HCT116 (cell line): ENCODE results near the gene MRTFB. TPM values are rescaled to one million over a fixed set of nuclear protein-coding genes. Genes with fewer than 3 reads are reported as not detected.

Experiments
- ATAC-seq: fragments of 200-7000 bp; cut with Tn5 transposase; 2 replicates; pipeline ENCODE4 v1.9.1; 2020; ENCODE audit warnings: mild to moderate bottlenecking, moderate library complexity
- BruUV-seq: library from RNA; stranded (reverse); fragments of 400-500 nt; replicated peaks from 2 replicates; lab custom pipeline; 2021; lab: Mats Ljungman, UMichigan
- CTCF ChIA-PET: fragments of 300-600 bp; sonication (Branson Sonifier 250); formaldehyde crosslinking; loops from one replicate; lab custom pipeline; 2021; ENCODE audit warnings: antibody characterized with exemption; lab: Charles Lee
- POLR2A ChIA-PET: fragments of 300-600, 350-600 bp; sonication (Branson Sonifier 250); formaldehyde crosslinking; loops from one replicate; lab custom pipeline; 2021; ENCODE audit warnings: antibody characterized with exemption; lab: Charles Lee
- RAD21 ChIA-PET, 2 experiments: fragments of 300-600 bp; sonication (Branson Sonifier 250); formaldehyde crosslinking; loops; one replicate each; lab custom pipeline; 2023; ENCODE audit warnings: low total read pairs in 2 of 2; ENCODE audit not compliant: uncharacterized antibody in 2 of 2, unreplicated experiment in 2 of 2, low non-redundant PET in 1 of 2; lab: Charles Lee
- DNase-seq: peaks from one replicate; pipeline ENCODE4 v3.0.0-alpha.2; 2010; ENCODE audit warnings: low read depth, low spot score
- H2AFZ ChIP-seq: fragments of 200-600 bp; shearing (Covaris generic), sonication (generic); 2 replicates; pipeline ENCODE4 v1.6.1; 2017; ENCODE audit warnings: low read depth, mixed run types, mixed read lengths, antibody characterized with exemption, low read length; ENCODE audit not compliant: poor library complexity, severe bottlenecking
- H3K27ac ChIP-seq: 2 replicates; pipeline ENCODE4 v1.5.1; 2012; ENCODE audit warnings: low read depth, low read length
- H3K27me3 ChIP-seq: fragments of 200-600 bp; sonication (generic); 2 replicates; pipeline ENCODE4 v1.6.1; 2016; ENCODE audit warnings: mixed run types, low read length, mixed read lengths; ENCODE audit not compliant: insufficient read depth
- H3K36me3 ChIP-seq, 2 experiments: fragments of 200-500 bp in 1 of 2; fragments of 200-600 bp in 1 of 2; sonication (Bioruptor generic) in 1 of 2; sonication (generic) in 1 of 2; 2 replicates each; pipeline versions ENCODE4 v1.5.1 to v1.6.1; 2014 to 2016; ENCODE audit warnings: low read length in 2 of 2, inconsistent platforms in 1 of 2, mixed read lengths in 1 of 2, mixed run types in 1 of 2; ENCODE audit not compliant: insufficient read depth in 2 of 2, control insufficient read depth in 1 of 2
- H3K4me1 ChIP-seq, 2 experiments: fragments of 200-600 bp in 1 of 2; sonication (generic) in 1 of 2; 2 replicates each; pipeline versions ENCODE4 v1.5.1 to v1.6.1; 2012 to 2017; ENCODE audit warnings: low read length in 2 of 2, inconsistent platforms in 1 of 2, mild to moderate bottlenecking in 1 of 2, mixed read lengths in 1 of 2, mixed run types in 1 of 2, moderate library complexity in 1 of 2; ENCODE audit not compliant: insufficient read depth in 2 of 2, control insufficient read depth in 1 of 2
- H3K4me2 ChIP-seq: fragments of 200-600 bp; sonication (generic); 2 replicates; pipeline ENCODE4 v1.6.1; 2017; ENCODE audit warnings: mixed run types, low read length, mixed read lengths
- H3K4me3 ChIP-seq, 2 experiments: fragments of 200-600 bp in 1 of 2; sonication (generic) in 1 of 2; replicated peaks in 1 of 2; 2 replicates each; pipeline ENCODE4 v1.5.1; 2011 to 2016; ENCODE audit warnings: low read length in 2 of 2, control low read depth in 1 of 2, low read depth in 1 of 2, mild to moderate bottlenecking in 1 of 2, mixed read lengths in 1 of 2, mixed run types in 1 of 2
- H3K79me2 ChIP-seq: fragments of 200-600 bp; sonication (generic); 2 replicates; pipeline ENCODE4 v1.6.1; 2017; ENCODE audit warnings: mild to moderate bottlenecking, mixed run types, low read length, moderate library complexity, mixed read lengths; ENCODE audit not compliant: insufficient read depth
- H3K9ac ChIP-seq: fragments of 200-600 bp; sonication (generic); 2 replicates; pipeline ENCODE4 v1.6.1; 2016; ENCODE audit warnings: low read length, mixed read lengths
- H3K9me2 ChIP-seq: fragments of 200-600 bp; sonication (generic), shearing (Covaris generic); 2 replicates; pipeline ENCODE4 v1.6.1; 2017; ENCODE audit warnings: mixed run types, mild to moderate bottlenecking, moderate library complexity; ENCODE audit not compliant: insufficient read depth
- H3K9me3 ChIP-seq, 2 experiments: fragments of 200-500 bp in 1 of 2; fragments of 200-600 bp in 1 of 2; sonication (Bioruptor generic) in 1 of 2; sonication (generic) in 1 of 2; 2 replicates each; pipeline ENCODE4 v1.6.1; 2014 to 2017; ENCODE audit warnings: low read length in 2 of 2, mixed read lengths in 2 of 2, inconsistent platforms in 1 of 2, low read depth in 1 of 2, mild to moderate bottlenecking in 1 of 2, mixed run types in 1 of 2, moderate library complexity in 1 of 2; ENCODE audit not compliant: control insufficient read depth in 1 of 2, insufficient read depth in 1 of 2
- H4K20me1 ChIP-seq: fragments of 200-600 bp; sonication (generic), shearing (Covaris generic); 2 replicates; pipeline ENCODE4 v1.6.1; 2017; ENCODE audit warnings: mixed run types, mild to moderate bottlenecking, moderate library complexity; ENCODE audit not compliant: insufficient read depth
- ATF3 ChIP-seq: IDR thresholded peaks from 2 replicates; pipeline ENCODE4 v1.6.1; 2012
- CTCF ChIP-seq, 3 experiments: fragments of 200-600 bp in 1 of 3; sonication (generic) in 1 of 3; IDR thresholded peaks in 2 of 3; conservative IDR thresholded peaks in 1 of 3; 2 replicates each; pipeline ENCODE4 v1.5.1; 2012 to 2017; ENCODE audit warnings: low read depth in 2 of 3, low read length in 2 of 3, antibody characterized with exemption in 1 of 3, borderline replicate concordance in 1 of 3, control low read depth in 1 of 3, mild to moderate bottlenecking in 1 of 3, mixed read lengths in 1 of 3, mixed run types in 1 of 3, moderate library complexity in 1 of 3; ENCODE audit not compliant: insufficient read depth in 1 of 3
- EGR1 ChIP-seq: IDR thresholded peaks from 2 replicates; pipeline ENCODE4 v1.6.1; 2012; ENCODE audit warnings: low read depth
- ELF1 ChIP-seq: IDR thresholded peaks from 2 replicates; pipeline ENCODE4 v1.6.1; 2012; ENCODE audit warnings: low read depth, borderline replicate concordance
- EZH2 ChIP-seq: fragments of 200-600 bp; sonication (generic); IDR thresholded peaks from 2 replicates; pipeline ENCODE4 v1.6.1; 2017; ENCODE audit warnings: antibody characterized with exemption, mixed run types
- MAX ChIP-seq: IDR thresholded peaks from 2 replicates; pipeline ENCODE4 v1.6.1; 2012
- RAD21 ChIP-seq: IDR thresholded peaks from 2 replicates; pipeline ENCODE4 v1.6.1; 2012; ENCODE audit warnings: low read depth, mild to moderate bottlenecking
- ZBTB33 ChIP-seq: IDR thresholded peaks from 2 replicates; pipeline ENCODE4 v1.6.1; 2011; ENCODE audit warnings: mild to moderate bottlenecking, low read length, moderate library complexity; ENCODE audit not compliant: insufficient replicate concordance; ENCODE audit errors: extremely low read depth
- ZFX ChIP-seq: fragments of 450-650 bp; IDR thresholded peaks from 2 replicates; pipeline ENCODE4 v1.6.1; 2017
- ZNF274 ChIP-seq: fragments of 200-500 bp; sonication (Bioruptor generic); IDR thresholded peaks from 2 replicates; pipeline ENCODE4 v1.6.1; 2014; ENCODE audit warnings: mild to moderate bottlenecking, low read depth, low read length, inconsistent platforms
- intact Hi-C: fragments of 100-400 bp; cut with micrococcal nuclease; formaldehyde crosslinking; loops from 2 replicates; pipeline ENCODE4 v1.10.0; 2022
- total RNA-seq: library from RNA; stranded (reverse); gene quantifications from one replicate; pipeline ENCODE4 v1.2.1, GENCODE V29; 2021; ENCODE audit not compliant: unreplicated experiment

The MRTFB gene
- total RNA-seq, 1 experiment from 2014 or later = 39.0 TPM

- Histone ChIP-seq H3K9ac (peak overlapping the region; percentile 92), H2AFZ (no peak overlapping the region), H3K4me2 (peak overlapping the region; percentile 93), H3K27ac (peak overlapping the region; percentile 80), H3K9me3 (no peaks in the 10 kb centered on the region), H3K9me2 (no peaks in the 10 kb centered on the region), H3K27me3 (no peaks in the 10 kb centered on the region), H3K36me3 (no peaks in the 10 kb centered on the region), H3K79me2 (peaks cover 60% of the 10 kb centered on the region), H3K4me3 (peak overlapping the region; percentile 70 to 86), H3K4me1 (peaks cover 34 to 61% of the 10 kb centered on the region in 2 experiments), H4K20me1 (no peaks in the 10 kb centered on the region)
- CTCF ChIA-PET = interaction anchor here (1.0 kb wide), 1 partner anchor 383 kb away, joined by 3 read pairs; the partner anchor contains the start of gene ERCC4
- POLR2A ChIA-PET = no interaction called here
- RAD21 ChIA-PET = no interaction called here
- TSS peak; percentile 56 for BruUV-seq
- ATAC-seq (no peak), DNase-seq (no peak)
- intact Hi-C loops = loop anchor here (5.0 kb wide), 2 partner anchors 94 to 329 kb away; partner anchors contain the start of genes BFAR and PARN
- TF ChIP-seq ELF1 (no peak), CTCF (IDR thresholded peaks at IDR 0.05 in 2 of 3, conservative IDR thresholded peaks at IDR 0.05 in 1 of 3; ENCODE audit: borderline replicate concordance in 1 of 3, insufficient read depth in 1 of 3, low read depth in 2 of 3, low read length in 2 of 3) (no peak), EGR1 (no peak)
Measured at GRCh38 chr16:14303182-14303618, 232.1 kb downstream of the MRTFB start.

GRCh38 chr16:14303639-14304394 is 232.7 kb downstream of the MRTFB start:
- Histone ChIP-seq H3K27me3 (no peaks in the 10 kb centered on the region), H3K27ac (no peak overlapping the region), H3K4me3 (peak overlapping the region; percentile 70 to 86), H4K20me1 (no peaks in the 10 kb centered on the region), H2AFZ (no peak overlapping the region), H3K9me2 (no peaks in the 10 kb centered on the region), H3K4me2 (peak overlapping the region; percentile 93), H3K36me3 (no peaks in the 10 kb centered on the region), H3K9ac (peak overlapping the region; percentile 92), H3K4me1 (peaks cover 40 to 67% of the 10 kb centered on the region in 2 experiments), H3K9me3 (no peaks in the 10 kb centered on the region), H3K79me2 (peaks cover 66% of the 10 kb centered on the region)
- ATAC-seq (no peak), DNase-seq (no peak)
- intact Hi-C loops = loop anchor here (5.0 kb wide), 2 partner anchors 93 to 328 kb away; partner anchors contain the start of genes BFAR and PARN
- ChIA-PET CTCF (interaction anchor here (1.0 kb wide), 1 partner anchor 384 kb away, joined by 3 read pairs; the partner anchor contains the start of gene ERCC4), RAD21 (no interaction called here), POLR2A (no interaction called here)
- BruUV-seq = no TSS peak
- TF ChIP-seq EGR1 (no peak), EZH2 (no peak), MAX (no peak), ZNF274 (no peak), ZBTB33 (no peak), ZFX (no peak), ATF3 (no peak), RAD21 (no peak)
